COLO829 (cell line): Measurements from ENCODE around the gene ABR.
"Not testable (repeated sequence)": the region's sequence is repeated elsewhere in the genome, so short reads cannot be mapped to it uniquely, and the experiment has no call there.

Experiments used
- DNase-seq: peaks from one replicate; pipeline ENCODE4 v3.0.0; 2012; ENCODE audit warnings: low spot score

The ABR gene

DNA sequence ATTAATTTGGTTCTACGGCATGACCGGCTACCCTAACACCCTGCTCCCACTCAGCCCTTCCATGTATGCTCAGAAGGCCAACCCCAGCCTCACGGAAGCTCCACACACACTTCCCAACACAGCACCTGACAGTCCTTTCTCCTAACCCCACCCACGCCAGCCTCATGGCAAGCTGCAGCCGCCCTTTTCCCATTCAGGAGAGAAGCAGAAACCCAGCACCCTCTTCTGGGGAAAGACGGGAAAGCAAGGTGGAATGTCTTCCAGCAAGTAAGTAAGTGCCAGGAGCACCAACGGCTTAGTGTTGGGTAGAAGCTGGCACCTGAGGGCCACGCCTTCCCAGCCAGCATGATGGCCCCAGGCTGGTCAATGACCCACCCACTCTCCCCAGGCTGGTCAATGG is 32.1 kb downstream of the ABR start:
- peak; percentile 58 for DNase-seq

DNA sequence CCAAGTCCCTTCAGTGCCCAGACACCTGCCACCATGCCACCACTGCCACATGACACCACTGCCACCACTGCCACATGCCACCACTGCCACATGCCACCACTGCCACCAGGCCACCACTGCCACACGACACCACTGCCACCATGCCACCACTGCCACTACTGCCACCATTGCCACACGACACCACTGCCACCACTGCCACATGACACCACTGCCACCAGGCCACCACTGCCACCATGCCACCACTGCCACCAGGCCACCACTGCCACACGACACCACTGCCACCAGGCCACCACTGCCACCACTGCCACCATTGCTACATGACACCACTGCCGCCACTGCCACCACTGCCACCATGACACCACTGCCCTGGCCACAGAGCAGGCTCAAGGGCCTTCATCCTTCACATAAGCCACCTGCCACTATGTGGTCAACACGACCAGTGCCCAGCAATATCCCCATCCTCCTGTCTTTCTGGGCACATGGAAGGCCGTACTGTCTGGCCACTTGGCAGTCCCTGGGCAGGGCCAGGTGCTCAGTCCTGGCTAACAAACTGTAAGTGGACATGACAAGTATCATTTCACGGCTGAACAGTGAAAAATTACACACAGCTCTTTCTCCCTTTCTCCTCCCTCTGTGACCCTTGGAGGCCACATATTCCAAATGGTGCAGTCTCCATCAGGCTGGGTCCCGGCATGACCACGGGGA is 33.1 kb downstream of the ABR start:
- no peak for DNase-seq

DNA sequence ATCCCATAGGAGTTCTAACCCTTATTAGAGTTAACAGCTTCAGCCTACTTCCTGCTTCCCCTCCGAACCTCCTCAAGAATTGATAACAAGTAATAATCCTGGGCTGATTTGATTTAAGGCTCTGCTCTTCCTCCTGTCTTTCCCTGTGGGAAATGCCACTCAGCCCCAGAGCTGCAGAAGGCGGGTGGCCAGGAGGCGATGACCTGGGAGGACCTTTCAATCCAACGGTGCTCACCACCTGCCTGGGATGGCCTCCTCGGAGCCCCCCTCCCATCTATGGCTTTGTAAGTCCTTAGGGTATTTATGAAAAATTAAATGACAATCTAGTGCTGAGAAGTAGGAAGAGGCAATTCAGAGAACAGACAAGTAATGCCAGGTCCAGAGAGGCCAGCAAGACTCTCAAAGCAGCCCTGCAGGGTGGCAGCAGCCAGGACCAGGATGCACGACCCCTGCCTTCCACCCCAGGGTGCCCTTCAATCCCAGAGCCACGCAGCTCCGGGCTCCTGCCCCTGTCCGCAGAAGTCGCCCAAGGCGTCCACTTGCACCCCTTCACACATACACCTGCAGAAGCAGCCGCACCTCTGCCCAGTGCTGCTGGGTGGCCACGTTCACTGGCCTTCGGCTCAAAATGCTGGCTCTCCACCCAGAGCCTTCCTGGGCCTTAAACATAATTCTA is 34.3 kb downstream of the ABR start:
- no peak for DNase-seq

DNA sequence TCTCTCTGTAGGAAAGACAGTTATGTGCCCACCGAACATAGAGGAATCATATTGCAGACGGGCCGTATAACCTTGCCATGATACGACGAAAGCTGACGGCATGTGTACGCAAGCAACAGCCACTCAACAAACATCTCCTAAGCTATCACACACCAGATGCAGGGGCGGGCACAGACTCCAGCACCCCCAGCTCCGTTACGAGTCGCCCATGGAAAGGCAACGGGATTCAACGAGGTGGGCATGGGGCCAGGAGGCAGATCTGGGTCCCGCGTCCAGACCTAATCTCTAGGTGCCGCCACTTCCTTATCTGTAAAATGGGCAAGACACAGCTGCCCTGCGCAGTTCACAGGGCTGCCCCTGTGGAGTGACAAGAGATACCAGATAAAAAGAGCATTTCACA is 35.6 kb downstream of the ABR start:
- DNase-seq, result no peak

DNA sequence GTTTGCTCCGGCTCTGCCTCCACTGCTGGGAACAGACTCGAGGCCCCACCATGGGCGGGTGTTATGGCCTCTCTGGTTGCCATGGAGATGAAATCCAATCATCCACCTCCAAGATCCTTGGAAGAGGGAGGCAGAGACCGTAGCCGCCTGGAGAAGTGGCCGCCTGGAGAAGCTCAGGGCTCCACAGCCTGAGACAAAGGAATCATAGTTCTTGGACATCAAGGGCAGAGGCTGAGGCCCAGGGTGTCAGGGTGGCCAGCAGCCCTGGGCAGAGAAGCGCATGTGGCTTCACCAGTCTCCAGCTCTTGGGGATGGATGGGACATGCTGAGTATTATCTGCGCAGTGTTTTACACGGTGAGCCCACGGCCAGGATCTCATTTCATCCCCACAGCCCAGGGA is 36.2 kb downstream of the ABR start:
- peak; percentile 67 for DNase-seq

DNA sequence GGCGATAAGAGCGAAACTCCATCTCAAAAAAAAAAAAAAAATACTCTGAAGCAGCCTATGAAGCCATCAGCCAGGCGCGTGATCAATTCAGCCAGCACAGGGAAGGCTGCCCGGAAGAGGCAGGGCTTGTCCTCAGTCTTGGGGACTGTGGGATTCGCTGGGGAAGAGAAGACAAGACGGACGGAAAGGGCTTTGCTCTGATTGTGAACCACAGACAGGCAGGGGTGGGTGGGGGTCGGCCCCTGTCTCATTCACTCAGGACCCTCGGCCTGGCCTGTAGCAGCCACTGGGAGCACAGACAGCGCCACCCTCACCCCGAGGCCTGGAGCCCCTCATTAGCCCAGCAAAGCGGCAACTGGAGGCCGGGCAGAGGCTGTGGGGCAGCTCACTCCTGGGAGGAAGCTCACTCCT is 37.2 kb downstream of the ABR start:
- DNase-seq, result no peak

DNA sequence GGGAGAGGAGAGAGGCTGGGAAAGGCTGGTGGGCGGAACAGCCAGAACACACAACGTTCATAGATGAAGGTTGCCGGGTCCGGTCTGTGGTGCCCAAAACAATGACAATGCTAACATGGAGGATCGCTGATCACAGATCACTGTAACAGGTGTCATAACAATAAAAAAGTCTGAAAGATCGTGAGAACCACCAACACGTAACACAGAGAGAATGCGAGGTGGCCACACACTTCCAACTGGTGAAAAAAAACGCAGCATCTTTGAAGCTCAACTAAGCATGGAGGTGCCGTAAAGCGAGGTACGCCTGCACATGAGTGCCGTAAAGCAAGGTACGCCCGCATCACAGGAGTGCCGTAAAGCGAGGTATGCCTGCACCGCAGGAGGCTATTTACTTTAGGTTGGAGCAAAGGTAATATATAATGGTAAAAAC is 42.3 kb downstream of the ABR start:
- no peak for DNase-seq

DNA sequence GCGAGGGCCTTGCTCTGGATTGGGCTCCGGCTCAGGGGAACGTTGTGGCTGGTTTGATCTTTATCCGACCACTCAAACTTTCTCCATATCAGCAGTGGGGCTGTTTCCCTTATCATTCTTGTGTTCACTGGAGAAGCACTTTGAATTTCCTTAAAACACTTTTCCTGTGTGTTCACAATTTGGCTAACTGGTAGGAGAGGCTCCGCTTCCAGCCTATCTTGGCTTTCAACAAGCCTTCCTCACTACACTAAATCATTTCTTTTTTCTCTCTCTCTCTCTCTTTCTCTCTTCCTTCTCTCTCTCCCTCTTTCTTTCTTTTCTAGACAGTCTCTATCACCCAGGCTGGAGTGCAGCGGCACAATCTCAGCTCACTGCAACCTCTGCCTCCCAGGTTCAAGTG is 43.0 kb downstream of the ABR start:
- no peak for DNase-seq

DNA sequence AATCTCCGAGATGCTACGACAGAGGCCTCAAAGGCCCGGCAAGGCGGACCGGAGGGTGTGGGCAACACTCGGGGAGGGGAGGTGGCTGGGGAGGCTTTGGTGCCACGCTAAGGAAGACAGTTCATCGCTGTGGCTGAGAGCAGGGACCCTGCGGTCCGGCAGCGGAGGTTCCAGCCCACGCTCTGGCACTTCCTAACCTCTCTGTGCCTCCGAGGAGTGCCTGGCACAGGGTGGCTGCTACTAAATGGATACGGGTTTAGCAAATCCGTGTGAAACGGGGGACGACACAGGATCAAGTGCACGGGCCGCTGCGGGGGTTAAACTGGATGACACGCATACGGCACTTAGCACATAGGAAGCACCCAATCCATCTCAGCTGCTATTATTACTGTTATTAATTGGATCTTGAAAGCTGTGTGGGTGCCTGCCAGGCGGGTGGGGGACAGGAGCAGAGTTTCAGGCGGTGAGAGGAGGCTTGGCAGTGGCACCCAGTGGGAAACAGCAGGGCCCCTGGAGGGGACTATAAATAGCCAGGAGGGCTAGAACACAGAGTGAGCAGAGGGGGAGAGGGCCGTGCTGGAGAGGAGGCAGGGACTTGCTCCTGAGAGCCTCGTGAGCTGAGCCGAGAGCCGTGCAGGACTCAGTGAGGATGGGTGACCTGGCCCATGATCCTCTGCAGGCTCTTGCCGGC is 45.0 kb downstream of the ABR start:
- DNase-seq, result no peak

DNA sequence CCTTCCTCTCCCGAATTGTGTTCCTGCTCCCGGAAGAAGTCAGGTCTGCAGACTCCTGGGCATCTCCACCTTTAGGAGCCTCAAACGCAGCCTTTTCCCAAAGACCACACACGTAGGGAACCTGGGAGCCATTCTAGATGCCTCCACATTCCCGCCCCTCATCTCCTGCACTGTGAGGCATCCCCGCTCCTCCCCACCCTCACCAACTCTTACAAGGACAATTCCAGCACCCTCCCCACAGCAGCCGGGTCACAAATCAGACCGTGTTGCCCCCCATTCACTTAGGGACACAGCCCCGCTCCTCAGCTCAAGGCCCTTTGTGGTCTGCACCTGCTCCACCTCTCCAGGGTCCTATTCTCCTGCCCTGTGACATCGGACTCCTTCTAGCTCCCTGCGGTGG is 49.6 kb downstream of the ABR start:
- DNase-seq, result no peak

DNA sequence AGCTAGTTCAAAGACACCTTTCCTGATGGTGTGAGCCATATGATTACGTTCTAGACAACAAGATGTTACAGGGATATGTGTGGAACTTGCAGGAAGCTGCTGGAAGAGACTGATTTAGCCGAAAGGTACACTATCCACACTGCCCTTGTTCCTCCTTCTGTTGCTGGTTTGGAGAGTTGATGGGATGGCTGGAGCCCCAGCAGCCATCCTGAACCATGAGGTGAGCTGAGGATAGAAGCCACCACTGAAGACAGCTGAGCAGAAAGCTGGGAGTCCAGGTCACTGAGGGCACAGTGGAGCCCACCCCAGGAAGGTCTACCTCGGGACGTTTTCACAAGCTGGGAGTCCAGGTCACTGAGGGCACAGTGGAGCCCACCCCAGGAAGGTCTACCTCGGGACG is 51.3 kb downstream of the ABR start:
- DNase-seq, result not testable (repeated sequence)

DNA sequence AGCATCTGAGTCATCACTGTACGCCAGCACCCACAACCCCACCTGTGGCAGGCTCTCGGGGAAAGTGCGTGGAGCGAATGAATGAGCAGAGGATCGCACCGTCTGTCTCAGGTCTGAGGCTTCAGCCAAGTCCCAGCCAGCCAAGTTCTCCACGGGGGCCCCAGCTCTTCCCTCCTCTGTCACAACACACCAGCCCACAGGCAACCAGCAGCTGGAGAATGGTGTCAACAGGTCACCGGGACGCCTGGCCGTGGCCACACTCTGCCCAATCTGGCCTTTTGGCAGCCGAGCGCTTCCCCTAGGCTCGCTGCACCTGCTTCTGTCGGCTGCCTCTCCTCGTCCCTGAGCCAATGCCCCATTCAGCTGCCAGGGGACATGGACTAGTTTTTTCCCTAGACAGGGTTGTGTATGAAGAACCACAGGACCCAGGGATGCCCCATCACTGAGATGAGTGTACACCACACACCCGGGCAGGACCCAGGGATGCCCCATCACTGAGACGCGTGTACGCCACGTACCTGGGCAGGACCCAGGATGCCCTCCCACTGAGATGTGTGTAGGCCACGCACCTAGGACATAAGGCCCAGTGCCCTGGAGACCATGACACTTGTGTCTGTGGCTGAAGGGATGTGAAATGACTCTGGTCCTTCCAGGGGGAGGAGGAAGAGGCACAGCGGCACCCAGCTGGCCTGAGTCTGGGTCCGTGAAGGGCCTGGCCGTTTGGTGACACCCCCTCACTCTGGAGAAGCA is 52.8 kb downstream of the ABR start:
- no peak for DNase-seq

DNA sequence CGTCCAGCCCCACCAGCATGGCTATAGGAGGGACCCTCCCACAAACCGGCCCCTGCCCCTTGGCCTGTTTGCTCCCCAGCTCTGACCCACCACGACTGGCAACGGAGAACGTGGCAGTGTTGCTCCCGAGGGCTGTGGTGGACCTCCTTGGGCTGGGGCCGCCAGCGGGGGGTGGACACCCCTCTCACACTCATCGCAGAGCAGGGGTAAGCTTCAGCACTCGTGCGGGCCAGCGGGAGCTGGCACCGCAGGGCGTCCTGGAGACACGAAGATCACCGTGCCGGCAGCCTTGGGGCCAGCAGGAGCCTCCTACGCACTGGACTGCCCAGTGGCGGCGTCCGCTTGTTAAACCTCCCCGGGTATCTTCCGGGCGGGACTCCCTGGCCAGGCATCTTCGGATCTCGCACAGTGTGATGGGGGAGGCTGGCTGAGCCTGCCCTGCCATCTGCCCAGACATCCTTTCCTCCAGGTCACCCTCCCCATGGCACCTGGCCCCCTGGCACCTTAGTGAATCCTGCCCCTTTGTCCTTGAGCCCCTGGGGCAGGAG is 53.5 kb downstream of the ABR start:
- no peak for DNase-seq

DNA sequence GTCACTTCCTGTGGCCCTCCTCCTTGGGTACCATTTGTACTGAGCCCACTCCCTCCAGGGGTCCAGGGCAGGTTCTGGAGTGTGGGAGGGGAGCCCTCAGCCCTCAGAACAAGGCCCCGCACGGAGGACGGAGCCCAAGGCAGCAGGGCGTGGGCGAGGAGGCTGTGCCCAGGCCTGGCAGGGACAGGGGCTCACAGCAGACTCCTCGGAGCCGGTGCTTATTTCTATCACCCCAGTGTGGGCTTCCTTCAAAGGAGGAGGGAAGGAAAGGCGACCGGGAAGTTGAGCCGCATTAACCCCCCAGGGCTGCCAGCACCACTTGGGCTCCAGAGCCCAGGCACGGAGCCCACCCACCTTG is 54.0 kb downstream of the ABR start:
- DNase-seq, result no peak

DNA sequence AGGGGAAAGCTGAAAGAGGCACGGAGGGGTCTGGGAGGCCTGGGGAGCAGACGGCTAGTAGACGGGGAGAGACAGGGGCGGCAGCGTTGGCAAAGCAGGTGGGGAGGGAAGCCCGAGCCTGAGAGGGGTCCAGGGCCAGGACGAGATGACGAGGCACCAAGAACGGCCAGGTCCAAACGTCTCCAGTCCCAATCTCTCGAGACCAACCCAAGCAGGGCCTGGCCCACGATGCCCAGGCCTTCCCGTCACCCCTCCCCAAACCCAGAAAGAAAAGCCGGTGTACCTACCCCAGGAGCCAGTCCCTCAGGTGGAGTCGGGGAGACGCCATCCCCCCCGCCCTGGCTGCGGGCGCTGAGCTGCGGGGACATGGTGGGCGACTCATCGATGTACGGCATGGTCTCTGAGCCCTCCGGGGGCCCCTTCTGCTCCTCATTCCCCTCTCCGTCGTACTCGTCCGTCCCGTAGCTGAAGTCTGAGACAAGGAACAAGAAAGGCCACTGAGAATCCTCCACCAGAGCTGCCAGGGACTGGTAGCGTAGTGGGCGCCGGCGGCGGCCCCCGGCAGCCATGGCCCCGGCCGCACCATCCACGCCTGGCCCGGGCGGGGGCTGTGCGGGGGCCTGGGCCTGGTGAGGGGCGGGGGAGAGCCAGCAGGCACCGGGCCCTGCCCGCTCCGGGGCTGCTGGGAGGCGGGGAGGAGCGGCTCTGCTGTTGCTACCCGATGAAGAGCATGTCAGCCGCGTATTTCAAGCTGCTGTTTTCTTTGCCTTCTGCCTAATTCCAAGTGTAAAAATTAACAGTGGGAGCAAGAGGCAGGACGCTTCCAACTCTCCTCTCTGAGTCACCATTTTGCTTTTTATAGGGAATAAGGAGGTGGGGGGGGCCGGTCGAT is 54.6 kb downstream of the ABR start:
- no peak for DNase-seq

DNA sequence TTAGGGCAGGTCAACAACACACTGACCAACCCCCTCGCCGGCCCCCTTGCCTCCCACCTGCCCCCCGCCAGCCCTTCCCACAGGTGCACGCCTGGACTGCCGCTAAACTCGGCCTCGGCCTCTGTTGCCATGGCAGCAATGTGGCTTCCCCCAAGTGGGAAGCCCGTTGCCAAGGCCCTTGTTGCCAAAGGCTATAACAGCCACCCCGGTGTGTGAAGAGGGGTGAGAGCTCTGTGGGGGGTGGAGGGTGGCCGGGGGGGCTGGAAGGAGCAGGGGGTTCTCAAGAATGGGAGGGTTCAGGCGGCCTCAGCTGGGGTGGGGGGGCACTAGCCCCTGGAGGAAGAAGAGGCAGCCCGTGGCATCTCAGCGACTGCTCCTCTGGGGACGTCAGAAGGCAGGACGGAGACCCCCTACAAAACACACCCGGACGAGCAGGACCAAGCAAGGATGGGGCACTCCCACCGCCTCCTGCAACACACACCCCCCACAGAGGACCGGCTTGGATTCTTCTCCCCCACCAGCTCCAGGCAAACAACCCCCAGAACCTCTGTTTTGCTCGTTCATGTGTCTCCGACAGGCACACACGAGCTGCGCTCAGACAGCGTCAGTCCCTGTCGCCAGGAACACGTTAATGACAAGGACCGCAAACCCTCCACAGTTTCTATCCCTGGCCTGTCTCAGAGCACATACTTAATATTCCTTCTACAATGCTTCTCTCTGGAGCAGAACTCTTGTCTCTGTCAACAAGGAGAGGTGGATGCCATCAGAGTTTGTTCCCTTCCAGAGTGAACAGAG is 55.7 kb downstream of the ABR start:
- DNase-seq, result no peak

DNA sequence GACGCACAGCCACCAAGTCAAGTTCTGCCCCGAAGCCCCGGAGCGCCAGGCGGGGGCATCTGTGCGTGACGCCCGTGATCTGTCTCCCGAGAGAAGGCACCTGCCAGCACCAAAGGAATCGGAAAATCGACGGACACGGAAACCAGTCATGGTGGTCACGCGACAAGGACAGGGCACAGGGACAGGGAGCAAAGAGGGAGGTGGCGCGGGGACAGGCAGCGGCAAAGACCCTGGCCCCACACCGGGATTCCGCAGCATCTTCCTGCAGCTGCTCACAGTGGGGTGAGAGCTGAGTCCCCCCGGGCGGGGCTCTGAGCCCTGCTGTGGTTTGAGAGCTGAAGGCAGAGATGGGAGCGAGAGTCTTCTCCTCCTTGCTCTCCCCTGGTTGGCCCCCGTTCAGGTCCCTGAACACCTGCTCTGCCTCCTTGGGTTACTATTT is 56.4 kb downstream of the ABR start:
- DNase-seq, result no peak

DNA sequence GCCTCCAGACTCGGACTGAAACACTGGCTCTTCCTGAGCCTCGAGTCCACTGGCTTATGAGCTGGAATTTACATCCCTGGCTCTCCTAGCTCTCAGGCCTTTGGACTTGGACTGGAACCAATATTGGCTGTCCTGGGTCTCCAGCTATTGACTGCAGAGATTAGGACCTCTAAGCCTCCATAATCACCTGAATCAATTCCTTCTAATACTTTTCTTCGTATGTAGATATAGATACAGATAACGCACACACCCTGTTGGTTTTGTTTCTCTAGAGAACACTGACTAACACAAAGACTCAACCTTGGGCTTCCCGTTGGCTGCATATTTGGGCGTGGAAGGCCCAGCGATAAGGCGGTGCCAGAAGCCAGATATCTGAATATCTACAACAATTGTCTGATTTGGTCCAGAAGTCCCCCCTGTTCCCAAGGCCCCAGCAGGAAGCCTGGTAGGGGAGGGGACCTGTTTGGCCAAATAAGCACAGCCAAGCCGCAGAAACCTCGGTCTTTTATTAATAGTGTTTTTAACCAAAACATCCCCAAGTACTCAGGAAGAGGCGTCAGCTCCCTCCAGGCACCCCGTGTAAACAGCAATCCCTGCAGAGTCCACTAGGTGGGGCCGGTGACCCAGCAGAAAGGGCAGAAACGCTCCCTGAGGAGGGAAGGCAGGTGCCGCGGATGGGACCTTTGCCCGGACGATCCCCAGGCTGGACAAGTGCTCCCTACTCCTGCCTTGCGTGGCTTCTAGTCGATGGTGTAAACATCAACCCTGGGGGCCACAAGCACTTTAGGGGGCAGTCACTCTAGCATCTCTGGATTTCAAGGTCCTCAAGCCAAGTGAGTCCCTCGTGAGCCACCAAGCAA is 57.0 kb downstream of the ABR start:
- peak; percentile 53 for DNase-seq

DNA sequence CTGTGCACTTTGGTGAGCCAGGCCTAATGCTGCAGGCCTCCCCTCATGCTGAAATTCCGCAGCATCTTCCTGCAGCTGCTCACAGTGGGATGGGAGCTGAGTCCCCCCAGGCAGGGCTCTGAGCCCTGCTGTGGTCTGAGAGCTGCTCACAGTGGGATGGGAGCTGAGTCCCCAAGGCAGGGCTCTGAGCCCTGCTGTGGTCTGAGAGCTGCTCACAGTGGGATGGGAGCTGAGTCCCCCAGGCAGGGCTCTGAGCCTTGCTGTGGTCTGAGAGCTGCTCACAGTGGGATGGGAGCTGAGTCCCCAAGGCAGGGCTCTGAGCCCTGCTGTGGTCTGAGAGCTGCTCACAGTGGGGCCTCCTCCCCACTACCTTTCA is 58.4 kb downstream of the ABR start:
- DNase-seq, result not testable (repeated sequence)
